Dermis microvascular lymphatic vessel endothelial cell (primary cell): ENCODE data around the gene CTDSPL. TPM values are rescaled to one million over a fixed set of nuclear protein-coding genes. Genes with fewer than 3 reads are reported as not detected.
"Not testable (repeated sequence)": the region's sequence is repeated elsewhere in the genome, so short reads cannot be mapped to it uniquely, and the experiment has no call there.

Experiments
- DNase-seq, 2 donors: peaks; one replicate each; pipeline versions ENCODE4 v3.0.0 to v3.0.0-alpha.2; 2010; ENCODE audit warnings: low read depth in 2 of 2
- total RNA-seq: library from RNA; depleted of rRNA; stranded (reverse); fragments of >200 nt; gene quantifications from 2 replicates; pipeline ENCODE4 v1.2.1, GENCODE V29; 2014

CTDSPL gene, protein sequence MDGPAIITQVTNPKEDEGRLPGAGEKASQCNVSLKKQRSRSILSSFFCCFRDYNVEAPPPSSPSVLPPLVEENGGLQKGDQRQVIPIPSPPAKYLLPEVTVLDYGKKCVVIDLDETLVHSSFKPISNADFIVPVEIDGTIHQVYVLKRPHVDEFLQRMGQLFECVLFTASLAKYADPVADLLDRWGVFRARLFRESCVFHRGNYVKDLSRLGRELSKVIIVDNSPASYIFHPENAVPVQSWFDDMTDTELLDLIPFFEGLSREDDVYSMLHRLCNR
- total RNA-seq = 102 and 134 TPM in 2 replicates

- peak in 1 of 2 donors; percentile 51 for DNase-seq
Observed at GRCh38 chr3:37861620-37862041, at the start of gene CTDSPL. CTDSPL (plus strand) TSS chr3:37861880; CDS start chr3:37862200, 320 bp downstream.

- DNase-seq = no peak
Observed at GRCh38 chr3:37812499-37812896, 49.2 kb upstream of the CTDSPL start.

GRCh38 chr3:37813403-37813802, 48.3 kb upstream of the CTDSPL start:
- DNase-seq = no peak

DNA sequence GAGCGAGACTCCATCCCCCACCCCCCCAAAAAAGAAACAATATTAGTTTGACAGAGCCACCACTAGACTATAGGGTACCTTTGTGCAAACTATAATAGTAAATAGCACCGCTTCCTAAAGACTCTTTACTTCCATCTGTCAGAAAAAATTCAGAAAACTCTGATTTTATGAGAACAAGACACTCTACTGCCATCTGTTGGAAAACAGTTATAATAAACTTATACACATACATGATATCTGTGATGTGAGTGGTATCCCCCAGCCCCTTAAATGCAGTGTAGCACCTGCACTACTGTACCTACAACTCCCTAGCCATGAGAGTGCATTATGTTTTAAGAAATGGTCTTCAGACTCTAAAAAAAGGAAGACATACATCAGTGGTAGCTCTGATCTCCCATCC, 47.1 kb upstream of the CTDSPL start:
- peak in 1 of 2 donors; percentile 7 for DNase-seq

DNA sequence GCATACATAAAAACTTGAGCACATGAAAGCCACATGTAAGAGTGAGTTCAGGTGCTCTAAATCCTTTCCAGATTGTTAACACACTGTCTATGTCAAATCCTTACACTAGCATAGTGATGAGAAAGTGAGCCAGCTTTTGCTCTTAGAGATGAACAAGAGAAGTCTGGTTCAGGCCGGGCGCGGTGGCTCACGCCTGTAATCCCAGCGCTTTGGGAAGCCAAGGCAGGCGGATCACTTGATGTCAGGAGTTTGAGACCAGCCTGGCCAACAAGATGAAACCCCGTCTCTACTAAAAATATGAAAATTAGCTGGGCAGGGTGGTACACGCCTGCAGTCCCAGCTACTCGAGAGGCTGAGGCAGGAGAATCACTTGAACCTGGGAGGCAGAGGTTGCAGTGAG, 46.5 kb upstream of the CTDSPL start:
- not testable (repeated sequence) for DNase-seq

- no peak for DNase-seq
Observed at GRCh38 chr3:37816271-37816670, 45.4 kb upstream of the CTDSPL start.

GRCh38 chr3:37819591-37819990, 42.1 kb upstream of the CTDSPL start:
- DNase-seq = no peak

DNA sequence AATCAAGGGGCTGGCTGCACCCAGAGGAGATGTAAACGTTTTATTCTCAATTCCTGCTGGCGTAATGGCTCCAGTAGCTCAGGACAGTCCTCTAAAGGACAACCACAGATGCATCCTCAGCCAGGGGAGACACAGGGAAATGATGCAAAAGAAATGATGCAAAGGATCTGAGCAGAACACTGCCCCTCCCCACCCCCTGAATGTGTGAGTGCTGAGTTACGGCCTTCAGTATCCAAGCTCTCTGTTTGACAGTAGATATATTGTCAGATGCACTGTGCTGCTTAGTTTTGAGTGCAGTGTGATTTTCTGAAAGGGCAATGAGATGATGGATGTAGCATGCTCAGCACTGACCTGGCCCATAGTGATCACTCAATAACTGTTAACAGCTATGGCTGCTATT, 41.4 kb upstream of the CTDSPL start:
- DNase-seq = no peak

DNA sequence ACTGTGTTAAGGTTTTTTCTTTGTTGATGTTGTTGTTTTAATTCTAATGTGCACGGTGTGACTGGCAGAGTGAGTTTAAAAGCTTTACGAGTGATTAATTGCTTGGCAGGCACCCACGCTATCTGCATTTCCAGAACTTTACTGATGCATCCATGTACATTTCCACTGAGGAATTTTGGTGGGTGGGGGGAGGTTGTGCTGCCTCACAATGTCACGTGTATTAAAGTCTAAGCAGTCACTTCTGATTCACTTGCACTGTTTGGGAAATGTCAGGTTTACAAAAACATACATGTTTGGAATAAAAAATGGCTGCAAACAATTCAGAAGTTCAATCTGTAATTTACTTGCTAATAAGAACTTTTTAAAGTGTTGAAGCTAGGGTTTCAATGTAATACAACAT, 38.5 kb upstream of the CTDSPL start:
- no peak for DNase-seq

GRCh38 chr3:37824090-37824953, 37.4 kb upstream of the CTDSPL start:
- DNase-seq = no peak

DNA sequence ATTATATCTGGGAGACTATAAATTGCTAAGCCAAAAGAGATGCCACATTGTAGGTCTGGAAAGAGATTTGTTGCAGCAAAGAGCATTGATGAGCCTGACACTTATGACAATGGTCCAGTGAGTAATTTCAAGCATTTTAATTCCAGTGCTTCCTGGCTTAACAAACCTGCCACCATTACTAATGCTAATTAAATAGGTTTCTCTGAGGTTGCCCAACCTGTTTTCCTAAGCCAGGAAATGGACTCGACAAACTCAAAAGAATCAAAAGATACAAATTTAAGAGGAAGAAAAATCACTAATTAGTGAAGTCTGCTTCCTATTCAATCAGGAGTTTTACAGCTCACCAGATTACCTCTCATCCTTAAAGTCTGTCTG, 36.7 kb upstream of the CTDSPL start:
- no peak for DNase-seq

DNA sequence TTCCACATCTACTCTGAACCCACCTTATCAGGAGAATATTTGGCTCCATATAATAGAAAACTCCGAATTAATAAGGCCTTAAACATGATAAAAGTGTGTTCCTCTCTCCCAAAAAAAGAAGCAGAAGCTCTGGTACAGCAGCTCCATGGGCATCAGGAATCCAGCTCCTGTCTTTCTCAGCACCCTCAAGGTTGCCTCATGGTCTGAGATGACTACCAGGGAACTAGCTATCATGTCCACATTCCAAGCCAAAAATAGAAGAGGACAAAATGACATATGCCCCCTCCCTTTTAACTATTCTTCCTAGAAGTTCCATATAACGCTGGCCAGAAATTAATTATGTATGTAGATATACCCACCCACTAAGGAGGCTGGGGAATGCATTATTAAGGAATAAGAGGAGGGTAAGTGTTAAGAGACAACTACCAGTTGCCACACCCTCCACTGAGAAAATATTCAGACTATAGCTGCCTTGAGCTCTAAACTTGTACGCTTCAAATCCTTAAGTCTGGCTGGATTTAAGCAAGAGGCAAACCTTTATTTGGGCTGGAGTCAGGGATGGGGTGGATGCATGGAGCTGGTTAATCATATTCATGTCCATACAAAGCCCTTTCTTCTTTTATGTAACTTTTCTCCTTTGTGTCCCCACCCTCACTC, 35.8 kb upstream of the CTDSPL start:
- no peak for DNase-seq

DNA sequence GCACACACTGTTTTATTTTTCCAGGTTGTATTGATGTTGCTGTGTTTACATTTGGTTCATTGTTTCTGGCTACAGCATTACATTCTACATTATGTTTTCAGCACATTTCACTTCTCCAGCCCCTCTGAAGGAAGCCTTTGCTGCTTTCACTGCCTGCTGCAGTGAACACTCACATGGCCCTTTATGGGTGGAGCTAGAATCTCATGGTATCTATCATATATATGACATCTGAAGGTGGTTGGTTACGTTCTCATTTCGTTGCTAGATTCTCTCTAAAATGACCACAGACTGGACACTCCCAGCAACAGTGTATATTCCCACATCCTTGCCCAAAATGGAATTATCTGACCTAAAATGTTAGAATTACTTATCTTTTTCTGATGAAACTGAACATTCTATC, 35.2 kb upstream of the CTDSPL start:
- no peak for DNase-seq

GRCh38 chr3:37826933-37827332, 34.7 kb upstream of the CTDSPL start:
- DNase-seq = no peak

- no peak for DNase-seq
Observed at GRCh38 chr3:37832480-37832879, 29.2 kb upstream of the CTDSPL start.

DNA sequence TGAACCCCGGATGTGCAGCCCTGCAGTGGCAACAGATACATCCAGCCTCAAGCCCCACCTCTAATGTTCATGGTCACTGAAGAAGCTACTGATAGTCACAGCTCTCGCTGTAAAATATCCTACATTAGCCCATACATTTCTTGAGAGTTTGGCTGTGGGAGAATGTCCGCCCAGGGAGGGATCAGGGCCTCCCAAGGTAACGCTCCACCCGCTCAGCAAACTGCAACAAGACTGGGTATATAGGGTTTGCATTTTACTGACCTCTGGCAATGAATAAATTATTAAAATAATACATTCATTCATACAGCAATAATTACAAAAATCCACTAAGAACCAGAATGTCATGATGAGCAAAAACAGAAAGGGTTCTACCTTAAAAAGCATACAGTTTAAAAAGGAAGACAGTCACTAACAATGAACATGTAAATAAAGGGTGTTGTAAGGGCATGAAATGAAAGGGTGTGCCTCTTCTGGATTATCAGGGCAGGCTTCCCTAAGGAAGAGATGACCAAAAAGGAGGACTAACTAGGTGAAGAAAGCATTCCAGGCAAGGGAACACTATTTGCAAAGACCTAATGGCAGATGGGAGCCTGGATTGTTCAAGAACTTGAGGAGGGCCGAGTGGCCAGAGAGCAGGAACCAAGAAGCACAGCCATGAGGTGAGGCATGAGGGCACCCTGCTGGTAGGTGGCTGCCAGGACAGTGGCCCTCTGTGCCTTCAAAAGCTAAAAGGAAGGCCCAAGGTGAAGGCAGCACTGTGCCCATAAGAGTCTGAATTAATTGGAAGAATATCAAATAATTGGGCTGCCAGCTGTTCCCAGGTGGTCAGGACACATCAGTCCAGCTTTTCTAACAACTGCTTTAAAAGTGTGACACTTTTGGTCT, 28.1 kb upstream of the CTDSPL start:
- no peak for DNase-seq

GRCh38 chr3:37836589-37836988, 25.1 kb upstream of the CTDSPL start:
- no peak for DNase-seq

- DNase-seq = no peak
Observed at GRCh38 chr3:37847689-37848088, 14.0 kb upstream of the CTDSPL start.

DNA sequence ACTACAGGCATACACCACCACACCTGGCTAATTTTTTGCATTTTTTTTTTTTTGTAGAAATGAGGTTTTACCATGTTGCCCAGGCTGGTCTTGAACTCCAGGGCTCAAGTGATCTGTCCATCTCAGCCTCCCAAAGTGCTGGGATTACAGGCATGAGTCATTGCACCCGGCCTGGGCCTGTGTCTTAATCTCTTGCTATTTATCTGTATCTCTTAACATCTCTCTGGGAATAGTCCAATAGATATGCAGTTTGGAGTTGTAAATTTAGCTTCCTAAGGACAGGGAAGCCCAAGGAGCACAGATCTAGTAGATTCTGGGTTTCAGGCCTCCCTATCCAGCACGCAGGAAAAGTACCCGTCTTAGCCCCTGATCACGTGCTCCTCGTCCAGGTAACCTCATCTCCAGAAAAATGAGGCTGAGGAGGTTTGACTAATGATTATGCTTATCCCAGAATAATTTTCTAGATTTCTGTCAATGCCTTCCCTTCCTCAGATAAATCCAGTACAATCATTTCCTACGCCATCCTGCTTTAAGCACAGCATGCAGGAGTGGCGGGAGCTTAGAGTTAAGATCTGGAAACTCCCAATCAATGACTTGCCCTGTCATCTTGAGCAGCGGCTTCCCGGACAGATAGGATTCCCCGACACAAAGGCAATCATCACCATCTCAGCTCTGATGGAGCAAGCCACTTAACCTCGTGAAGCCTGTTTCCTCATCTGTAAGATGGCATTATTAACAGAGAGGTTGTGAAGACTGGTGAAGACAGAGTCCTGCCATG, 12.3 kb upstream of the CTDSPL start:
- DNase-seq = no peak

DNA sequence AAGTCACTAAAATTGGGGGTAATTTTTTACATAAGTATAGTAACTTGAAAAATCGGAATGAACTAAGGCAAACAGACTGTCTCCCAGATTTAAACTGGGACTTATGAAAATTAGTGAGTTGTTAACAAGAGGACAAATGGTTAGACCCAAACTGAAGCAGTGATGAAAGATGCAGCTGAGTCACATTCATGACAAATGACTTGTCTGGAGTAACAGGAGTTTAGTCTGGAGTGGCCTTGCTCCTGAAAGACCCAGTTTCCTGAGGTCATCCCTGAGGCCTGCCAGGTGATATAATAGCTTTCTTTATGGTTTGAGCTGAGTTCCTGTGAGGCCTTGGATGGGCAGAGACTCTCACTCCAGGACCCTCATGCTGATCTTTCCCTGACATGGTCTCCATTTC, 9.6 kb upstream of the CTDSPL start:
- peak in 1 of 2 donors; percentile 66 for DNase-seq

- no peak for DNase-seq
Observed at GRCh38 chr3:37852771-37853170, 8.9 kb upstream of the CTDSPL start.
